Prostate gland (tissue), 2 donors: ENCODE measurements around the gene ECHDC1.

ENCODE experiments used
- CTCF ChIP-seq, 4 experiments: fragments of 200-600 bp in 2 of 4; fragments of 450-650 bp in 2 of 4; sonication (generic) in 2 of 4; IDR thresholded peaks; 1 replicate in 3 of 4; 2 replicates in 1 of 4; pipeline ENCODE4 v1.5.1; 2016 to 2019; ENCODE audit warnings: antibody characterized with exemption in 4 of 4, mild to moderate bottlenecking in 2 of 4, moderate library complexity in 2 of 4
- POLR2A ChIP-seq: fragments of 450-650 bp; IDR thresholded peaks from one replicate; pipeline ENCODE4 v1.6.1; 2016; ENCODE audit warnings: antibody characterized with exemption, mild to moderate bottlenecking

- TF ChIP-seq CTCF (IDR thresholded peaks at IDR 0.05) (no peak), POLR2A (no peak)
These were observed 46.3 kb upstream of the ECHDC1 start for GRCh38 chr6:127389706-127390105.
